ENCODE data around the gene FGFR2. TPM values are rescaled to one million over a fixed set of nuclear protein-coding genes. Genes with fewer than 3 reads are reported as not detected.

Gene FGFR2
- total RNA-seq, 1 experiment from 2014 or later, result 286 TPM

DNA sequence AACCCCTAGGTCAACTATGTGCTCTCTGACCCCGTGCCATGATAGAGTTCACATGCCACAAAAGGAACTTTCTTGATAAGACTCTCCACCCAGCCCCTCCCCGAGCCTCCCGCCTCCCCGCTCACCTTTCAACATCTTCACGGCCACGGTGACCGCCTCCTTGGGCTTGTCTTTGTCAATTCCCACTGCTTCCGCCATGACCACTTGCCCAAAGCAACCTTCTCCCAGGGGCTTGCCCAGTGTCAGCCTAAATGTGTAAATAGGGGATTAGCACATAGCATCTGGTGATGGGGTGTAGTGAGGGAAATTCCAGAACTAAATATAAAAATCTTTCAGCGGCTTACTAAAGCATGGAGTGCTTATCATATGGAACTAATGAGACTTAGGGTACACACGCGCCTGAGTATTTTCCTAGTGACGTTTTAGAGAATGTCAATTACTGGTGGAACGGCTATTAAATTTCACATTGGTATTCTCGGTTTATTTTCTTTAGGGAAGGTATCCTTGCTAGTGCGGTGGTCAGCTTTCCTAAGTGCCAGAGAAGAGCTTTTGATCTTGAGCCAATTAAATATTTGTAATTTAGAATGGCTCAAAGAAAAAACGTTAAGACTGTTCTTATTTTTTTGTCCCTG lies 97.4 kb downstream of the FGFR2 start:
- H3K9me3 Mint-ChIP-seq (ENCODE audit: unreplicated experiment), result no peaks in the 10 kb centered on the region
- peak overlapping the region; percentile 56 for H3K4me3 Mint-ChIP-seq (ENCODE audit: unreplicated experiment)
- intact Hi-C loops (cut with micrococcal nuclease; ENCODE audit: unreplicated experiment), result loop anchor here (1.0 to 10.0 kb wide), 7 partner anchors 11 to 556 kb away; no protein-coding TSS in a partner anchor
- Histone ChIP-seq H3K9me3 (no peaks in the 10 kb centered on the region), H3K4me3 (ENCODE audit: low read depth, low read length) (no peak overlapping the region), H3K4me1 (peaks cover 47% of the 10 kb centered on the region), H3K27me3 (replicated peaks; ENCODE audit: control insufficient read depth, insufficient read depth, low read length) (no peaks in the 10 kb centered on the region), H3K36me3 (ENCODE audit: control insufficient read depth, insufficient read depth, low read length) (peaks cover 8% of the 10 kb centered on the region)
- DNase-seq, result peak; percentile 89 to 94
- BruUV-seq (replicated peaks), result TSS peak; percentile 98
- ChIA-PET CTCF (no interaction called here), POLR2A (no interaction called here)
- no peaks in the 10 kb centered on the region for H3K27me3 Mint-ChIP-seq (ENCODE audit: insufficient read depth, unreplicated experiment)
- TF ChIP-seq, protein P1, sequence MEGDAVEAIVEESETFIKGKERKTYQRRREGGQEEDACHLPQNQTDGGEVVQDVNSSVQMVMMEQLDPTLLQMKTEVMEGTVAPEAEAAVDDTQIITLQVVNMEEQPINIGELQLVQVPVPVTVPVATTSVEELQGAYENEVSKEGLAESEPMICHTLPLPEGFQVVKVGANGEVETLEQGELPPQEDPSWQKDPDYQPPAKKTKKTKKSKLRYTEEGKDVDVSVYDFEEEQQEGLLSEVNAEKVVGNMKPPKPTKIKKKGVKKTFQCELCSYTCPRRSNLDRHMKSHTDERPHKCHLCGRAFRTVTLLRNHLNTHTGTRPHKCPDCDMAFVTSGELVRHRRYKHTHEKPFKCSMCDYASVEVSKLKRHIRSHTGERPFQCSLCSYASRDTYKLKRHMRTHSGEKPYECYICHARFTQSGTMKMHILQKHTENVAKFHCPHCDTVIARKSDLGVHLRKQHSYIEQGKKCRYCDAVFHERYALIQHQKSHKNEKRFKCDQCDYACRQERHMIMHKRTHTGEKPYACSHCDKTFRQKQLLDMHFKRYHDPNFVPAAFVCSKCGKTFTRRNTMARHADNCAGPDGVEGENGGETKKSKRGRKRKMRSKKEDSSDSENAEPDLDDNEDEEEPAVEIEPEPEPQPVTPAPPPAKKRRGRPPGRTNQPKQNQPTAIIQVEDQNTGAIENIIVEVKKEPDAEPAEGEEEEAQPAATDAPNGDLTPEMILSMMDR (IDR thresholded peaks at IDR 0.05; ENCODE audit: insufficient read depth in 1 of 2, low read depth in 1 of 2, low read length in 1 of 2, severe bottlenecking in 1 of 2, unreplicated experiment in 1 of 2), result no peak
- peaks cover 32% of the 10 kb centered on the region for H3K4me1 Mint-ChIP-seq (ENCODE audit: low read depth, unreplicated experiment)
- H3K36me3 Mint-ChIP-seq (ENCODE audit: insufficient read depth, unreplicated experiment), result peaks cover 98% of the 10 kb centered on the region
- peak overlapping the region; percentile 90 for H3K27ac Mint-ChIP-seq (ENCODE audit: unreplicated experiment)

DNA sequence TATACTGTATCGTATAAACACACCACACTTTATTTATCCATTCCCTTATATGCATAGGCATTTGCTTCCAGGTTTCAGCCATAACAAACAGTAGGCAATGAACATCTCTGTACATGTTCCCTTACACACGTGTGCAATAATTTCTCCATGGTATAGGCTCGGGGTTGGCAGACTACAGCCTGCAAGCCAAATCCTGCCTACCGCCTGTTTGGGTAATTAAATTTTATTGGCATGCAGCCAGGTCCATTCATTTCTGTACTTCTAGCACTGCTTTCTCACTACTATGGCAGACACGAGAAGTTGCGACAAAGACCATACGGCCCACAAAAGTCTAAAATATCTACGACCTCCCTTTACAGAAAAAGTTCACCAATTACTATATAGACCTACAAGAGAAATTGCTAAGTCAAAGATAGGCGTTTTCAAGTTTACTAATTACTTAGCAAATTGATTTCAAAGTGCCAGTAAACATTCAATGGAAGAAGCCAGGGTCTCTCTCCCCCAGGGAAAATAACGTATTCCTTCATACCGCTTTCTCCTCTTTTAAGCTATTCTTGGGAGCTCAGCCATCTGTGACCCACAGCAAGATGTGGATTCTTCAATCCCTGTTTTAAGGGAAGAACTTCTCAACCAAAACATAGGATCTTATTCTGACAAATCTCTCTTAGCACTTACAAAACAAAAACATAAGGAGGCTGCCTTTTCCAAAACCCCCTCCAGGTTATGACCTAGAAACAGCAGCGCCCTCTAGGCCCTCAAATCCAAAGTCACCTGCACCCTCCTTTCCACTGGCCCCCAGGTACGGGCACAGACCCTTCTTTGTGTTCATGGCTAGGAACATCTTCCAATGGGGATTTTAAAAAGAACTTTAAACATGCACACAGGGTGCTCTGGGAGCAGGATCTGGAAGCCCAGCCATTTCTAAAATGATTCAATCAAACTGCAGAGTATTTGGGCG lies 100.5 kb downstream of the FGFR2 start:
- Histone ChIP-seq H3K27me3 (replicated peaks; ENCODE audit: control insufficient read depth, insufficient read depth, low read length) (no peaks in the 10 kb centered on the region), H3K4me1 (peaks cover 47% of the 10 kb centered on the region), H3K4me3 (ENCODE audit: low read depth, low read length) (no peak overlapping the region), H3K36me3 (ENCODE audit: control insufficient read depth, insufficient read depth, low read length) (peaks cover 9% of the 10 kb centered on the region), H3K9me3 (no peaks in the 10 kb centered on the region)
- Mint-ChIP-seq H3K27me3 (ENCODE audit: insufficient read depth, unreplicated experiment) (no peaks in the 10 kb centered on the region), H3K36me3 (ENCODE audit: insufficient read depth, unreplicated experiment) (peaks cover 98% of the 10 kb centered on the region), H3K9me3 (ENCODE audit: unreplicated experiment) (no peaks in the 10 kb centered on the region), H3K27ac (ENCODE audit: unreplicated experiment) (peak overlapping the region; percentile 21), H3K4me1 (ENCODE audit: low read depth, unreplicated experiment) (peaks cover 43% of the 10 kb centered on the region), H3K4me3 (ENCODE audit: unreplicated experiment) (no peak overlapping the region)
- CTCF ChIA-PET, result no interaction called here
- TF ChIP-seq, protein P1 (IDR thresholded peaks at IDR 0.05; ENCODE audit: insufficient read depth in 1 of 2, low read depth in 1 of 2, low read length in 1 of 2, severe bottlenecking in 1 of 2, unreplicated experiment in 1 of 2), result no peak
- POLR2A ChIA-PET, result no interaction called here
- DNase-seq, result no peak
- BruUV-seq (replicated peaks), result no TSS peak
- intact Hi-C loops (cut with micrococcal nuclease; ENCODE audit: unreplicated experiment), result no loop called here

DNA sequence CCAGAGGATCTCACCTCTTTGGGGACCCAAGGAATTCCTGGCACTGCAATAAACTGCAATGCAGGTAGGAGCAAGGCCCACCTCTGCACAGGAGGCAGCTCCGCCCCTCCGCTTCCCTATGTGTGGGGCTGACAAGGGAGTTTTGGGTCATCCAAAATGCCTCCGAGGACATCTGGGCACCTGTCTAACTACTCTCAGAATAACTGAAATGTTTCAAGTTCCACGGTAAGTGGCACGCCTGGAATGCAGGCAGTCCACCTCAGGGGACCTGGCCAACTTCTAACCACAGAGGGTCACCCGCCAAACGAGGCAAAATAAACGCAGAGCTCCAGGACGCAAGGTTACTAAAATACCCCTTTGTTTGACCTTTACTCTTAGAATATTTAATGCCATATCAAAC lies 102.5 kb downstream of the FGFR2 start:
- peak overlapping the region; percentile 77 for H3K27ac Mint-ChIP-seq (ENCODE audit: unreplicated experiment)

More for the DNA sequence above, 102.5 kb downstream of the FGFR2 start:
- no peaks in the 10 kb centered on the region for H3K9me3 ChIP-seq
- TF ChIP-seq, protein P1 (IDR thresholded peaks at IDR 0.05; ENCODE audit: insufficient read depth in 1 of 2, low read depth in 1 of 2, low read length in 1 of 2, severe bottlenecking in 1 of 2, unreplicated experiment in 1 of 2), result no peak
- POLR2A ChIA-PET, result no interaction called here
- CTCF ChIA-PET, result interaction anchor here (0.5 kb wide), 1 partner anchor 58 kb away, joined by 5 read pairs; no protein-coding TSS in a partner anchor
- H3K36me3 ChIP-seq (ENCODE audit: control insufficient read depth, insufficient read depth, low read length), result peaks cover 9% of the 10 kb centered on the region
- intact Hi-C loops (cut with micrococcal nuclease; ENCODE audit: unreplicated experiment), result no loop called here
- Mint-ChIP-seq H3K9me3 (ENCODE audit: unreplicated experiment) (no peaks in the 10 kb centered on the region), H3K36me3 (ENCODE audit: insufficient read depth, unreplicated experiment) (peaks cover 100% of the 10 kb centered on the region), H3K4me1 (ENCODE audit: low read depth, unreplicated experiment) (peaks cover 33% of the 10 kb centered on the region), H3K4me3 (ENCODE audit: unreplicated experiment) (no peak overlapping the region), H3K27me3 (ENCODE audit: insufficient read depth, unreplicated experiment) (no peaks in the 10 kb centered on the region)
- H3K4me3 ChIP-seq (ENCODE audit: low read depth, low read length), result no peak overlapping the region
- peaks cover 27% of the 10 kb centered on the region for H3K4me1 ChIP-seq
- DNase-seq, result peak; percentile 36 to 68
- BruUV-seq (replicated peaks), result no TSS peak
- H3K27me3 ChIP-seq (replicated peaks; ENCODE audit: control insufficient read depth, insufficient read depth, low read length), result no peaks in the 10 kb centered on the region
